TTC549 (cell line): ENCODE measurements around the gene MECR.

Experiments used
- FAIRE-seq: peaks from 2 replicates; lab custom pipeline; 2012; peaks lifted over from hg19 to GRCh38; lab: Jason Lieb, UNC

MECR gene

GRCh38 chr1:29255134-29255666, 24.5 kb upstream of the MECR start:
- FAIRE-seq = no peak

GRCh38 chr1:29254346-29254745, 23.6 kb upstream of the MECR start:
- no peak for FAIRE-seq

- no peak for FAIRE-seq
Observed at GRCh38 chr1:29253180-29253579, 22.4 kb upstream of the MECR start.

GRCh38 chr1:29251164-29252124, 20.7 kb upstream of the MECR start:
- no peak for FAIRE-seq

- no peak for FAIRE-seq
Observed at GRCh38 chr1:29249951-29250581, 19.3 kb upstream of the MECR start.

GRCh38 chr1:29249170-29249691, 18.5 kb upstream of the MECR start:
- FAIRE-seq = no peak

- FAIRE-seq = no peak
Observed at GRCh38 chr1:29248409-29248808, 17.7 kb upstream of the MECR start.

- FAIRE-seq = no peak
Observed at GRCh38 chr1:29247571-29248273, 17.0 kb upstream of the MECR start.

GRCh38 chr1:29247044-29247443, 16.3 kb upstream of the MECR start:
- no peak for FAIRE-seq

- FAIRE-seq = no peak
Observed at GRCh38 chr1:29245876-29246275, 15.1 kb upstream of the MECR start.

GRCh38 chr1:29245261-29245660, 14.5 kb upstream of the MECR start:
- FAIRE-seq = no peak

GRCh38 chr1:29243871-29244200, 13.1 kb upstream of the MECR start:
- FAIRE-seq = no peak

GRCh38 chr1:29243023-29243870, 12.5 kb upstream of the MECR start:
- FAIRE-seq = no peak

GRCh38 chr1:29240986-29241385, 10.3 kb upstream of the MECR start:
- FAIRE-seq = no peak

GRCh38 chr1:29240400-29240837, 9.7 kb upstream of the MECR start:
- FAIRE-seq = no peak

GRCh38 chr1:29239142-29239541, 8.4 kb upstream of the MECR start:
- no peak for FAIRE-seq

- no peak for FAIRE-seq
Observed at GRCh38 chr1:29238620-29239002, 7.9 kb upstream of the MECR start.

- no peak for FAIRE-seq
Observed at GRCh38 chr1:29237852-29238619, 7.3 kb upstream of the MECR start.

GRCh38 chr1:29237129-29237821, 6.5 kb upstream of the MECR start:
- no peak for FAIRE-seq

GRCh38 chr1:29236712-29237128, 6.0 kb upstream of the MECR start:
- FAIRE-seq = no peak
